A673 (cell line): ENCODE results near the gene EFCAB6. TPM values are rescaled to one million over a fixed set of nuclear protein-coding genes. Genes with fewer than 3 reads are reported as not detected.

ENCODE experiments used
- BruUV-seq: library from RNA; stranded (reverse); fragments of 400-500 nt; replicated peaks from 2 replicates; lab custom pipeline; 2021; lab: Mats Ljungman, UMichigan
- CTCF ChIA-PET: fragments of 300-600 bp; sonication (Branson Sonifier 250); formaldehyde crosslinking; loops from one replicate; lab custom pipeline; 2022; ENCODE audit warnings: antibody characterized with exemption; lab: Charles Lee
- POLR2A ChIA-PET: fragments of 300-600 bp; sonication (Branson Sonifier 250); formaldehyde crosslinking; loops from one replicate; lab custom pipeline; 2022; ENCODE audit warnings: antibody characterized with exemption; ENCODE audit not compliant: low non-redundant PET; lab: Charles Lee
- DNase-seq: peaks from one replicate; pipeline ENCODE4 v3.0.0-alpha.2; 2015; ENCODE audit warnings: low spot score
- H3K27ac ChIP-seq: fragments of 200-600 bp; sonication (generic); 2 replicates; pipeline ENCODE4 v1.5.1; 2016; ENCODE audit warnings: mixed run types, low read depth, mild to moderate bottlenecking, mixed read lengths, antibody characterized with exemption, low read length; ENCODE audit not compliant: poor library complexity, severe bottlenecking
- H3K27me3 ChIP-seq: fragments of 200-600 bp; sonication (generic); replicated peaks from 2 replicates; pipeline ENCODE4 v1.6.1; 2017; ENCODE audit warnings: mixed run types, low read depth, mild to moderate bottlenecking, mixed read lengths, antibody characterized with exemption, low read length; ENCODE audit not compliant: insufficient read depth, poor library complexity
- H3K36me3 ChIP-seq: fragments of 200-600 bp; sonication (generic); 2 replicates; pipeline ENCODE4 v1.6.1; 2016; ENCODE audit warnings: mixed run types, mild to moderate bottlenecking, mixed read lengths, antibody characterized with exemption, low read length; ENCODE audit not compliant: insufficient read depth, poor library complexity, severe bottlenecking
- H3K4me1 ChIP-seq: fragments of 200-600 bp; sonication (generic); 2 replicates; pipeline ENCODE4 v1.6.1; 2017; ENCODE audit warnings: mixed run types, mild to moderate bottlenecking, mixed read lengths, antibody characterized with exemption, low read length; ENCODE audit not compliant: insufficient read depth, poor library complexity, severe bottlenecking
- H3K4me3 ChIP-seq: fragments of 200-600 bp; sonication (generic); 2 replicates; pipeline ENCODE4 v1.5.1; 2016; ENCODE audit warnings: low read depth, mixed run types, mild to moderate bottlenecking, mixed read lengths, low read length; ENCODE audit not compliant: poor library complexity, severe bottlenecking
- H3K9me3 ChIP-seq: fragments of 200-600 bp; sonication (generic); 2 replicates; pipeline ENCODE4 v1.6.1; 2016; ENCODE audit warnings: mixed run types, low read depth, mild to moderate bottlenecking, mixed read lengths, antibody characterized with exemption, low read length; ENCODE audit not compliant: poor library complexity, severe bottlenecking
- EZH2 ChIP-seq: fragments of 200-600 bp; sonication (generic); IDR thresholded peaks from 2 replicates; pipeline ENCODE4 v1.6.1; 2017; ENCODE audit warnings: borderline replicate concordance, low read depth, mild to moderate bottlenecking, mixed read lengths, antibody characterized with exemption, low read length; ENCODE audit not compliant: poor library complexity, severe bottlenecking
- intact Hi-C: fragments of 100-400 bp; cut with micrococcal nuclease; formaldehyde crosslinking; loops from one replicate; pipeline ENCODE4 v1.10.0; 2022; ENCODE audit not compliant: unreplicated experiment
- total RNA-seq: library from RNA; stranded (reverse); gene quantifications from 2 replicates; pipeline ENCODE4 v1.2.3, GENCODE V29; 2021
- TF ChIP-seq, protein P1 (sequence below): fragments of 300-800, 200-600 bp; sonication (generic); conservative IDR thresholded peaks from 2 replicates; pipeline ENCODE4 v1.5.1; 2017; ENCODE audit warnings: low read depth, mild to moderate bottlenecking, antibody characterized with exemption, low read length, moderate library complexity, mixed read lengths

EFCAB6 gene
- total RNA-seq, 1 experiment from 2014 or later = 0.41 TPM

DNA sequence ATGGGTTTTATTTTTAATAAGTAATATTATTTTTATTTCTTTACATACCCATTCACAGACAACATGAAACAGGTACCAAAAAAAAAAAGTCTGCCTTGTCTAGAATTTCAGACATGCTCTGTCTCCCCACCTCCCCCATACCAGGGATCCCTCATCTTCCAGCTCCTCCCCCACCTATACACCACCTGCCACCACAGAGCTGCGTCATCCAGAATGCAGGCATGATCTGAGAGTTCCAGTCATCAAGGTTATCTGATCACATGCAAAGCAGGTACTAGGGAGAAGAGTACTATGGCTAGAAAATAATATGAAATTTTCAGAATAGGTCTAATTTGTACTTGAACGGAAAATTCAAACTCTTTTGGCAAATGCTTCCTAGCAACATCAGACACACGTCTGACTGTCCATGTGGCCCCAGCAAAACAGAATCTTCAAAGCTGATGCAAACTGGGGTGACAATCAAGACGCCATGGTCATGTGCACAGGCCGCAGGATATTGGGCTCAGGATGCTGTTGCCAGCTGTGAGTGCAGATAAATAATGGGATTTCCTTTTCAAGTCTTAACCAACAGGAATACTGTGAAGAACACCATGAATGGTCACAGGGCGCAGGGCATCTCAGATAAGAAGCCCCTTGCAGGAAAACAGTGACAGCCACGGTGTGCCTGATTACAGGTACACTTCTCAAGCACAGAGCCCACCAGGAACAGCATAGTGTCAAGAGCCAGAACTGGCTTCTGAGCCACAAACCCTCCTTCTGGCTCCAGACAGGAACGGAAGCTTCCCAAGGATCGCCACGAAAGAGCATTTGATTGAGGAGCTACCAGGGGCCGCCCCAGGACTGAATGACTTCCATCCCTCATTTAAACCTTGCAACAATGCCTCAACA is 169.5 kb downstream of the EFCAB6 start:
- H3K9me3 ChIP-seq = peaks cover 9% of the 10 kb centered on the region
- no peak for TF ChIP-seq EZH2
- no peak for DNase-seq
- no peaks in the 10 kb centered on the region for H3K36me3 ChIP-seq
- H3K27ac ChIP-seq = no peak overlapping the region
- POLR2A ChIA-PET = no interaction called here
- BruUV-seq = no TSS peak
- CTCF ChIA-PET = no interaction called here
- no peaks in the 10 kb centered on the region for H3K4me1 ChIP-seq
- no peak overlapping the region for H3K4me3 ChIP-seq
- intact Hi-C loops = no loop called here
- H3K27me3 ChIP-seq = no peaks in the 10 kb centered on the region

DNA sequence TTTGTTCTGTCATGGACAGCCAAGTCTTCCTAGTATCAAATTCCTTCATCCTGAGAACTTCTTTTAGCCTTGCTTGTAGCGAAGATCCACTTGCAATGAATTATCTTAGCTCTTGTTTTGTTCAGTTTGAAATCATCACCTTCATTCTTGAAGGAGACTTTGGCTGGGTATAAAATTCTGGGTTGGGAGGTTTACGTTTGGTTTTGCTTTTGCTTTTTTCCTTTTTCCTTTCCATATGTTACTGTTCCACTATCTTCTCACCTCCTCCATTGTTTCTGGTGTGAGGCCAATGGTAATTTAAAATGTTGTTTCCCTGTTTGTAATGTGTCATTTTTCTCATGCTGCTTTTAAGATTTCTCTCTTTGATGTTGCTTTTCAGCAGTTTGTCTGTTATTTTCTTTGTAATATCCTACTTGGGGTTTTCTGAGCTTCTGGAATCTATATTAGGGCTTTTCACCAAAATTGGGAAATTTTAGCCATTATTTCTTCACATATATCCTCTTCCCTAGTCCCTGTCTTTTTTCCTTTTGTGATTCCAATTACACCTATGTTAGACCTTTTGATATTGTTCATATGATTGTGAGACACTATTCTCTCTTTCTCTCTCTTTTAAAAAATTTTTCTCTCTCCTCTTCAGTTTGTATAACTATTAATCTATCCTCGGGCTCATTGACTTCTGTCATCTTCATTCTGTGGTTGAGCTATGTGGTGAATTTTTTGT is 172.7 kb downstream of the EFCAB6 start:
- Histone ChIP-seq H3K4me3 (no peak overlapping the region), H3K9me3 (peaks cover 9% of the 10 kb centered on the region), H3K4me1 (no peaks in the 10 kb centered on the region), H3K27me3 (no peaks in the 10 kb centered on the region), H3K36me3 (no peaks in the 10 kb centered on the region), H3K27ac (no peak overlapping the region)
- no peak for DNase-seq
- ChIA-PET POLR2A (no interaction called here), CTCF (no interaction called here)
- intact Hi-C loops = no loop called here
- no TSS peak for BruUV-seq
- TF ChIP-seq EZH2 = no peak
- TF ChIP-seq, protein P1, sequence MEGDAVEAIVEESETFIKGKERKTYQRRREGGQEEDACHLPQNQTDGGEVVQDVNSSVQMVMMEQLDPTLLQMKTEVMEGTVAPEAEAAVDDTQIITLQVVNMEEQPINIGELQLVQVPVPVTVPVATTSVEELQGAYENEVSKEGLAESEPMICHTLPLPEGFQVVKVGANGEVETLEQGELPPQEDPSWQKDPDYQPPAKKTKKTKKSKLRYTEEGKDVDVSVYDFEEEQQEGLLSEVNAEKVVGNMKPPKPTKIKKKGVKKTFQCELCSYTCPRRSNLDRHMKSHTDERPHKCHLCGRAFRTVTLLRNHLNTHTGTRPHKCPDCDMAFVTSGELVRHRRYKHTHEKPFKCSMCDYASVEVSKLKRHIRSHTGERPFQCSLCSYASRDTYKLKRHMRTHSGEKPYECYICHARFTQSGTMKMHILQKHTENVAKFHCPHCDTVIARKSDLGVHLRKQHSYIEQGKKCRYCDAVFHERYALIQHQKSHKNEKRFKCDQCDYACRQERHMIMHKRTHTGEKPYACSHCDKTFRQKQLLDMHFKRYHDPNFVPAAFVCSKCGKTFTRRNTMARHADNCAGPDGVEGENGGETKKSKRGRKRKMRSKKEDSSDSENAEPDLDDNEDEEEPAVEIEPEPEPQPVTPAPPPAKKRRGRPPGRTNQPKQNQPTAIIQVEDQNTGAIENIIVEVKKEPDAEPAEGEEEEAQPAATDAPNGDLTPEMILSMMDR = no peak

DNA sequence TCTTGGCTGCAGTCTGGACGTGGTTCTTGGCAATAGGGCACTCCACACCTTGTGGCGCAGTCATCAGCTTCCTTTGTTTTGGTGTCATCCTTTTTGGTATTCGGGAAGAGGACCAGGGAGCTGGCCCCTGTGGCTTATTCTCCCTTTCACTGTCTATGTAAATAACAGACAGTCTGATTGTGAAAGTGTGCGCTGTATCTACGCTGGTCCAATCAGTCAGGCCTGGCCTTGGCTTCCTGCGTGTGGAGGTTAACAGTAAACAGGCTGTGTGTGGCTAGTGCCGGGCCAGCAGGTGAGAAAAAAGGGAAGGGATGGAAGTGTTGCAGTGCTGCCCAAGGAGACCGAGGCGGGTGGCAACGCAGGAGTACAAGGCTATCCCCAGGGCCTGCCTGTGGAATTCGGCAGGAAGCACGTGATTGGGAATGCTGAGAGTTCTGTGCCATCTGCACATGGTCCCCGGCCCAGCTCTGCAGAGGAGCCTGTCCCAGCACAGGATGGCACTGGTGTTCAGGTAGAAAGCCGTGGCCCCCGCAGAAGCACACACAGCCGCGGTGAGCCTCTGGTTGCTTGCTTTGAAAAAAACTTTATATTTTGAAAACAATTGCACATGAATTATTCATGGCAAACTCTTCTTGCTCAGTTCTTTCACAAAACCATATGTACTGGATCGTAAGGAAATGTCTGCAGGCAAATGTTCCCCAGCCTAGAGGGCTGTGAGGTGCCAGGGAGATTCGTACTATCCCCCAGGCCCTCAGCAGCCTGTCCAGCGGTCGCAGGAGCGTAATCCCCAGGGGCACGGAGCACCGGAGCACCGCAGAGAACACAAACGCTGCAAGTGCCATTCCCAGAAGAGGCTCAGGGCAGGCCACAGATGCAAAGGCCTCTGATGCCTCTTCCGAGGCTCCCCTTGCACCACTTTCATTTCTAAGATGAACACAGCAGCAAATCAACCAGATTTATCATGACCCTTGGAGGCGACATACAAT is 174.5 kb downstream of the EFCAB6 start:
- intact Hi-C loops = no loop called here
- H3K4me1 ChIP-seq = no peaks in the 10 kb centered on the region
- no peaks in the 10 kb centered on the region for H3K27me3 ChIP-seq
- POLR2A ChIA-PET = no interaction called here
- H3K4me3 ChIP-seq = no peak overlapping the region
- H3K27ac ChIP-seq = no peak overlapping the region
- CTCF ChIA-PET = no interaction called here
- no peak for TF ChIP-seq EZH2
- TF ChIP-seq, protein P1 = no peak
- H3K9me3 ChIP-seq = peaks cover 9% of the 10 kb centered on the region
- no TSS peak for BruUV-seq
- no peak for DNase-seq
- H3K36me3 ChIP-seq = no peaks in the 10 kb centered on the region
